IMR-90 (cell line): ENCODE measurements around the gene TSPEAR. TPM values are rescaled to one million over a fixed set of nuclear protein-coding genes. Genes with fewer than 3 reads are reported as not detected.

Experiments used
- ATAC-seq: fragments of 200-7000 bp; cut with Tn5 transposase; 2 replicates; pipeline ENCODE4 v1.9.1; 2020; ENCODE audit warnings: low read depth, mild to moderate bottlenecking, moderate library complexity
- BruUV-seq: library from RNA; stranded (reverse); fragments of 400-500 nt; replicated peaks from 2 replicates; lab custom pipeline; 2021; lab: Mats Ljungman, UMichigan
- CTCF ChIA-PET: fragments of 300-600 bp; formaldehyde crosslinking; extraction: SDS; loops from one replicate; lab custom pipeline; 2021; ENCODE audit warnings: antibody characterized with exemption; lab: Yijun Ruan, JAX
- POLR2A ChIA-PET: fragments of 300-600 bp; sonication (Branson Sonifier 250); formaldehyde crosslinking; loops from one replicate; lab custom pipeline; 2022; ENCODE audit warnings: antibody characterized with exemption; ENCODE audit not compliant: unreplicated experiment; lab: Charles Lee
- DNase-seq: peaks from one replicate; pipeline ENCODE4 v3.0.0; 2013
- H2AFZ ChIP-seq: replicated peaks from 2 replicates; pipeline ENCODE3; 2013; ENCODE audit warnings: low read length, mild to moderate bottlenecking; ENCODE audit not compliant: poor library complexity
- H2AK5ac ChIP-seq: 2 replicates; pipeline ENCODE4 v1.6.1; 2013; ENCODE audit warnings: low read depth, low read length, inconsistent platforms
- H2AK9ac ChIP-seq: replicated peaks from 2 replicates; pipeline ENCODE3; 2013; ENCODE audit warnings: mild to moderate bottlenecking, low read depth, low read length, moderate library complexity; ENCODE audit not compliant: poor library complexity
- H2BK120ac ChIP-seq: 2 replicates; pipeline ENCODE4 v1.6.1; 2013; ENCODE audit warnings: low read depth, low read length, inconsistent platforms
- H2BK15ac ChIP-seq: 3 replicates; pipeline ENCODE4 v1.6.1; 2013; ENCODE audit warnings: low read depth, low read length, inconsistent platforms
- H2BK20ac ChIP-seq: 2 replicates; pipeline ENCODE4 v1.6.1; 2013; ENCODE audit warnings: low read depth, mild to moderate bottlenecking, inconsistent platforms, low read length, moderate library complexity
- H2BK5ac ChIP-seq: 2 replicates; pipeline ENCODE4 v1.6.1; 2013; ENCODE audit warnings: mild to moderate bottlenecking, low read depth, low read length, inconsistent platforms; ENCODE audit not compliant: poor library complexity, severe bottlenecking
- H3K14ac ChIP-seq: replicated peaks from 2 replicates; pipeline ENCODE4 v1.6.1; 2013; ENCODE audit warnings: low read depth, low read length, inconsistent platforms
- H3K18ac ChIP-seq: 2 replicates; pipeline ENCODE4 v1.6.1; 2013; ENCODE audit warnings: low read depth, low read length, control low read depth
- H3K23ac ChIP-seq: 2 replicates; pipeline ENCODE4 v1.6.1; 2013; ENCODE audit warnings: low read depth, low read length, inconsistent platforms
- H3K27ac ChIP-seq: 2 replicates; pipeline ENCODE4 v1.5.1; 2013; ENCODE audit warnings: mild to moderate bottlenecking, control low read depth, low read length; ENCODE audit not compliant: insufficient read depth
- H3K27me3 ChIP-seq: 2 replicates; pipeline ENCODE4 v1.6.1; 2013; ENCODE audit warnings: low read length; ENCODE audit not compliant: control insufficient read depth, insufficient read depth
- H3K36me3 ChIP-seq: 2 replicates; pipeline ENCODE4 v1.6.1; 2013; ENCODE audit warnings: low read length, mixed read lengths; ENCODE audit not compliant: control insufficient read depth, insufficient read depth
- H3K4ac ChIP-seq: 2 replicates; pipeline ENCODE4 v1.6.1; 2013; ENCODE audit warnings: low read depth, low read length, inconsistent platforms
- H3K4me1 ChIP-seq: 2 replicates; pipeline ENCODE4 v1.6.1; 2013; ENCODE audit warnings: low read length, mixed read lengths; ENCODE audit not compliant: control insufficient read depth, insufficient read depth
- H3K4me2 ChIP-seq: 2 replicates; pipeline ENCODE4 v1.6.1; 2013; ENCODE audit warnings: low read depth, mild to moderate bottlenecking, control low read depth, low read length, moderate library complexity
- H3K4me3 ChIP-seq: 2 replicates; pipeline ENCODE4 v1.5.1; 2013; ENCODE audit warnings: low read depth, mild to moderate bottlenecking, control low read depth, low read length, moderate library complexity; ENCODE audit not compliant: insufficient read depth
- H3K56ac ChIP-seq: 2 replicates; pipeline ENCODE4 v1.6.1; 2013; ENCODE audit warnings: low read length, inconsistent platforms; ENCODE audit not compliant: insufficient read depth; ENCODE audit errors: extremely low read depth
- H3K79me1 ChIP-seq, 2 experiments: 2 replicates each; pipeline ENCODE4 v1.6.1; 2013; ENCODE audit warnings: low read length in 2 of 2, inconsistent platforms in 1 of 2, low read depth in 1 of 2
- H3K9ac ChIP-seq: 2 replicates; pipeline ENCODE4 v1.6.1; 2013; ENCODE audit warnings: low read depth, low read length, control low read depth
- H3K9me1 ChIP-seq: 2 replicates; pipeline ENCODE4 v1.6.1; 2013; ENCODE audit warnings: low read length, inconsistent platforms; ENCODE audit not compliant: insufficient read depth
- H3K9me3 ChIP-seq: 2 replicates; pipeline ENCODE4 v1.6.1; 2013; ENCODE audit warnings: low read length; ENCODE audit not compliant: control insufficient read depth, insufficient read depth
- H4K20me1 ChIP-seq: 2 replicates; pipeline ENCODE4 v1.6.1; 2013; ENCODE audit warnings: low read length, inconsistent platforms; ENCODE audit not compliant: insufficient read depth
- H4K5ac ChIP-seq: 2 replicates; pipeline ENCODE4 v1.6.1; 2013; ENCODE audit warnings: mild to moderate bottlenecking, low read depth, low read length, control low read depth
- H4K8ac ChIP-seq, 2 experiments: 2 replicates each; pipeline ENCODE4 v1.6.1; 2013; ENCODE audit warnings: low read depth in 2 of 2, low read length in 2 of 2, control low read depth in 1 of 2, inconsistent platforms in 1 of 2
- H4K91ac ChIP-seq: 2 replicates; pipeline ENCODE4 v1.6.1; 2013; ENCODE audit warnings: low read depth, low read length, inconsistent platforms; ENCODE audit not compliant: insufficient read depth
- BHLHE40 ChIP-seq: fragments of 150-350 bp; IDR thresholded peaks from 2 replicates; pipeline ENCODE4 v1.6.1; 2016; ENCODE audit warnings: mild to moderate bottlenecking, low read depth, low read length
- CEBPB ChIP-seq: IDR thresholded peaks from 2 replicates; pipeline ENCODE4 v1.6.1; 2012; ENCODE audit warnings: low read depth, low read length, improper control_type of control experiment
- CHD1 ChIP-seq: IDR thresholded peaks from 2 replicates; pipeline ENCODE4 v1.6.1; 2012; ENCODE audit warnings: low read depth, low read length, improper control_type of control experiment
- FOS ChIP-seq: fragments of 150-350 bp; IDR thresholded peaks from 2 replicates; pipeline ENCODE4 v1.6.1; 2016; ENCODE audit warnings: low read depth, low read length
- MAFK ChIP-seq: IDR thresholded peaks from 2 replicates; pipeline ENCODE4 v1.6.1; 2012; ENCODE audit warnings: low read depth, low read length, improper control_type of control experiment
- MAZ ChIP-seq: IDR thresholded peaks from 2 replicates; pipeline ENCODE4 v1.6.1; 2012; ENCODE audit warnings: low read depth, mild to moderate bottlenecking, low read length, improper control_type of control experiment, moderate library complexity, borderline replicate concordance
- MXI1 ChIP-seq: IDR thresholded peaks from 2 replicates; pipeline ENCODE4 v1.6.1; 2012; ENCODE audit warnings: low read depth, mild to moderate bottlenecking, low read length, moderate library complexity, borderline replicate concordance
- NFE2L2 ChIP-seq: fragments of 150-350 bp; IDR thresholded peaks from 2 replicates; pipeline ENCODE4 v1.6.1; 2016; ENCODE audit warnings: low read depth, mild to moderate bottlenecking, low read length
- POLR2A ChIP-seq: IDR thresholded peaks from 2 replicates; pipeline ENCODE4 v1.6.1; 2012; ENCODE audit warnings: mild to moderate bottlenecking, low read depth, low read length
- RAD21 ChIP-seq: IDR thresholded peaks from 2 replicates; pipeline ENCODE4 v1.6.1; 2012; ENCODE audit warnings: low read length, improper control_type of control experiment
- RCOR1 ChIP-seq: IDR thresholded peaks from 2 replicates; pipeline ENCODE4 v1.6.1; 2012; ENCODE audit warnings: mild to moderate bottlenecking, low read length, improper control_type of control experiment; ENCODE audit not compliant: insufficient replicate concordance
- RFX5 ChIP-seq: IDR thresholded peaks from 2 replicates; pipeline ENCODE4 v1.8.0; 2012; ENCODE audit warnings: low read depth, mild to moderate bottlenecking, low read length, moderate library complexity
- SMC3 ChIP-seq: fragments of 150-350 bp; IDR thresholded peaks from 2 replicates; pipeline ENCODE4 v1.6.1; 2016; ENCODE audit warnings: low read depth, mild to moderate bottlenecking, antibody characterized with exemption, low read length, moderate library complexity
- WGBS, 2 experiments: methylation state at CpG; one replicate each; pipeline versions ENCODE4 v1.1.5 to v1.1.7; 2013; ENCODE audit warnings: missing lambda C conversion rate in 2 of 2; ENCODE audit not compliant: insufficient read length in 1 of 2; ENCODE audit errors: extremely low coverage in 2 of 2; 5-methylcytosine and 5-hydroxymethylcytosine counted together
- dilution Hi-C: fragments of 300-500 bp; cut with HindIII; formaldehyde crosslinking; loops from one replicate; pipeline ENCODE4 v1.14.3; 2018; ENCODE audit warnings: low sequenced_read_pairs; ENCODE audit not compliant: unreplicated experiment
- in situ Hi-C: fragments of 300-500 bp; cut with MboI; formaldehyde crosslinking; loops from 3 replicates; pipeline ENCODE4 v1.14.3; 2019; ENCODE audit warnings: low sequenced_read_pairs, inconsistent platforms, mixed read lengths
- intact Hi-C: fragments of 100-400 bp; cut with micrococcal nuclease; formaldehyde crosslinking; loops from 2 replicates; pipeline ENCODE4 v1.10.0; 2022
- polyA plus RNA-seq, 3 experiments: library from polyadenylated mRNA; depleted of rRNA; stranded (reverse); fragments of >200 nt; gene quantifications; 2 replicates each; pipeline ENCODE4 v1.2.3, GENCODE V29; 2012; ENCODE audit warnings: low replicate concordance in 1 of 3
- total RNA-seq: library from RNA; depleted of rRNA; stranded (reverse); fragments of >200 nt; gene quantifications from 2 replicates; pipeline ENCODE4 v1.2.3, GENCODE V29; 2012
- TF ChIP-seq, protein P1 (sequence below): fragments of 150-350 bp; IDR thresholded peaks from 2 replicates; pipeline ENCODE4 v1.6.1; 2016; ENCODE audit warnings: low read depth, mild to moderate bottlenecking, low read length, moderate library complexity, borderline replicate concordance
- TF ChIP-seq, protein P2 (sequence below): conservative IDR thresholded peaks from 2 replicates; pipeline ENCODE4 v1.5.1; 2012; ENCODE audit warnings: mild to moderate bottlenecking, low read depth, low read length, improper control_type of control experiment
- TF ChIP-seq, protein P3 (sequence below): fragments of 150-350 bp; IDR thresholded peaks from 2 replicates; pipeline ENCODE4 v1.6.1; 2017; ENCODE audit warnings: mild to moderate bottlenecking, antibody characterized with exemption, low read length, low read depth

TSPEAR gene
- total and polyA plus RNA-seq, 2 of the 4 experiments (the other 2 are of a cell fraction), result not detected

DNA sequence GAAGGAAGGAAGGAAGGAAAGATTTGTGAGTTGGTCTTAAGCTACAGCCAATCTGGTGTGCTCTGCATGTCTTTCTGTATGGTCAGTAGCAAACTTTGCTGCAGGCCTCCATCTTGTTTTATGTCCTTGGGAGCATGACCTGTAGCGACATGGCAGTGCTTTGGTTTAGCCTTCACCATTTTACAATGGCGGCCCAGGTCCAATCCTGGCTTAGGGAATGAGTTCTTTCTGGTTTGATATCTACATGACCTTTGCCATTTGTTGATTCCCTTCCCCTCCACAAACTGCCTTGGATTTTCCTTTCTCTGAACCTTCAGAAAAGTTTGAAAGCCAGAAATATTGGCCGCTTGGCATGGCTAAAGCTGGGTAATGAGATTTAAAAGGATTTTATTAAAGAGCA, 30.5 kb upstream of the TSPEAR start:
- DNase-seq (no peak), ATAC-seq (no peak)
- Histone ChIP-seq H2BK120ac (no peak overlapping the region), H3K36me3 (no peaks in the 10 kb centered on the region), H2BK5ac (no peak overlapping the region), H3K56ac (no peak overlapping the region), H3K27me3 (peaks cover 10% of the 10 kb centered on the region), H3K4me3 (no peak overlapping the region), H3K14ac (no peak overlapping the region), H3K4me2 (no peak overlapping the region), H3K9me1 (no peaks in the 10 kb centered on the region), H3K4me1 (no peaks in the 10 kb centered on the region), H3K79me1 (no peaks in the 10 kb centered on the region), H3K4ac (no peak overlapping the region), H2AFZ (no peak overlapping the region), H2BK20ac (no peak overlapping the region), H3K27ac (no peak overlapping the region), H3K9ac (no peak overlapping the region), H2AK5ac (no peak overlapping the region), H4K91ac (no peak overlapping the region), H3K18ac (no peak overlapping the region), H3K23ac (no peak overlapping the region), H4K5ac (no peak overlapping the region), H4K20me1 (no peaks in the 10 kb centered on the region), H2AK9ac (no peak overlapping the region), H4K8ac (no peak overlapping the region), H2BK15ac (no peak overlapping the region), H3K9me3 (peaks cover 28% of the 10 kb centered on the region)
- ChIA-PET POLR2A (no interaction called here), CTCF (interaction anchor here (1.0 to 1.4 kb wide), 3 partner anchors 13 to 396 kb away, joined by 3 read pairs; no protein-coding TSS in a partner anchor)
- dilution Hi-C loops (no loop called here), intact Hi-C loops (no loop called here), in situ Hi-C loops (no loop called here)
- BruUV-seq, result no TSS peak
- no CpG with 5 or more reads among the region's 3 CpGs for WGBS, 2 experiments
- TF ChIP-seq, protein P1, sequence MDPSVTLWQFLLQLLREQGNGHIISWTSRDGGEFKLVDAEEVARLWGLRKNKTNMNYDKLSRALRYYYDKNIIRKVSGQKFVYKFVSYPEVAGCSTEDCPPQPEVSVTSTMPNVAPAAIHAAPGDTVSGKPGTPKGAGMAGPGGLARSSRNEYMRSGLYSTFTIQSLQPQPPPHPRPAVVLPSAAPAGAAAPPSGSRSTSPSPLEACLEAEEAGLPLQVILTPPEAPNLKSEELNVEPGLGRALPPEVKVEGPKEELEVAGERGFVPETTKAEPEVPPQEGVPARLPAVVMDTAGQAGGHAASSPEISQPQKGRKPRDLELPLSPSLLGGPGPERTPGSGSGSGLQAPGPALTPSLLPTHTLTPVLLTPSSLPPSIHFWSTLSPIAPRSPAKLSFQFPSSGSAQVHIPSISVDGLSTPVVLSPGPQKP, result no peak
- TF ChIP-seq MXI1 (no peak), FOS (no peak), POLR2A (no peak), NFE2L2 (no peak), BHLHE40 (no peak), CEBPB (no peak), RCOR1 (no peak), RAD21 (no peak), SMC3 (no peak), RFX5 (no peak), MAZ (no peak), CHD1 (no peak), MAFK (no peak)
- TF ChIP-seq, protein P2, sequence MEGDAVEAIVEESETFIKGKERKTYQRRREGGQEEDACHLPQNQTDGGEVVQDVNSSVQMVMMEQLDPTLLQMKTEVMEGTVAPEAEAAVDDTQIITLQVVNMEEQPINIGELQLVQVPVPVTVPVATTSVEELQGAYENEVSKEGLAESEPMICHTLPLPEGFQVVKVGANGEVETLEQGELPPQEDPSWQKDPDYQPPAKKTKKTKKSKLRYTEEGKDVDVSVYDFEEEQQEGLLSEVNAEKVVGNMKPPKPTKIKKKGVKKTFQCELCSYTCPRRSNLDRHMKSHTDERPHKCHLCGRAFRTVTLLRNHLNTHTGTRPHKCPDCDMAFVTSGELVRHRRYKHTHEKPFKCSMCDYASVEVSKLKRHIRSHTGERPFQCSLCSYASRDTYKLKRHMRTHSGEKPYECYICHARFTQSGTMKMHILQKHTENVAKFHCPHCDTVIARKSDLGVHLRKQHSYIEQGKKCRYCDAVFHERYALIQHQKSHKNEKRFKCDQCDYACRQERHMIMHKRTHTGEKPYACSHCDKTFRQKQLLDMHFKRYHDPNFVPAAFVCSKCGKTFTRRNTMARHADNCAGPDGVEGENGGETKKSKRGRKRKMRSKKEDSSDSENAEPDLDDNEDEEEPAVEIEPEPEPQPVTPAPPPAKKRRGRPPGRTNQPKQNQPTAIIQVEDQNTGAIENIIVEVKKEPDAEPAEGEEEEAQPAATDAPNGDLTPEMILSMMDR, result no peak
- TF ChIP-seq, protein P3, sequence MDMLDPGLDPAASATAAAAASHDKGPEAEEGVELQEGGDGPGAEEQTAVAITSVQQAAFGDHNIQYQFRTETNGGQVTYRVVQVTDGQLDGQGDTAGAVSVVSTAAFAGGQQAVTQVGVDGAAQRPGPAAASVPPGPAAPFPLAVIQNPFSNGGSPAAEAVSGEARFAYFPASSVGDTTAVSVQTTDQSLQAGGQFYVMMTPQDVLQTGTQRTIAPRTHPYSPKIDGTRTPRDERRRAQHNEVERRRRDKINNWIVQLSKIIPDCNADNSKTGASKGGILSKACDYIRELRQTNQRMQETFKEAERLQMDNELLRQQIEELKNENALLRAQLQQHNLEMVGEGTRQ, result no peak
